ENCODE data around the gene MYO7B. TPM values are rescaled to one million over a fixed set of nuclear protein-coding genes. Genes with fewer than 3 reads are reported as not detected.

The MYO7B gene
- total and polyA plus RNA-seq, 8 donors, result 0.61 to 2.4 (median 1.00) TPM

DNA sequence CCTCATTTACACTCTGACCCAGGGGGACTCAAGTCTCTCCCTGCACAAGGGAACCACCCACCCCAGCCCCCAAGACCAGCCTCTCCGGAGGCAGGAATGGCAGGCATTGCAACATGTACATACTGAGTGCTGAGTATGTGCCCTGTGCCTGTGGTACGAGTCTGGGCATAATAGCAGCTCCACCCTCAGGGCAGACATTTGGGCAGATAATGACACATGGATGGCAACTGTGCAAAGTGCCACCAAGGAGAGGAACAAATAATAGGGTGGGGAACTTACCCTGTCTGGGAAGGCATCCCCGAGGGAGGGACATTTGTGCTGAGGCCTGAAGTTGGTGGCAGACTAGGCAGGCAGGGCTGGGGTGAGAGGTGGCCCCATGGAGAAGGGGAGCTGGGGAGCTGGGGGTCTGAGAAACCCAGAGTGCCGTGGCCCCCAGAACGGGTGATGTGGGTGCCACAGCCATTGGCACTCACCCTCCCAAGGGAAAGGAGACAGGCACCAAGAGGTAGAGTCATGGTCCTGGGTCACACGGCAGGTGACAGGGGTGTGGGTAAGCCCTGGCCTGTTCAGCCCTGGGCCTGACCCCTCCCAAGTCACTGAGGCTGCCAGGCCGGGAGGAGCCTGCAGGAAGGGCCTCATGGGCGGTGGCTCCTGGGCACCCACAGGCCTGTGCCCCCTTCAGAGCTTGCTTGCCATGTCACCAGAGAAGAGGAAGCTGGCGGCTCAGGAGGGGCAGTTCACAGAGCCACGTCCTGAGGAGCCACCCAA is 94.8 kb downstream of the MYO7B start:
- ATAC-seq (no peak), DNase-seq (peak in 1 of 4 donors; percentile 68)
- Histone ChIP-seq H3K27ac (no peak overlapping the region), H3K27me3 (no peaks in the 10 kb centered on the region), H3K4me1 (peaks cover 4 to 40% of the 10 kb centered on the region in 2 donors), H3K36me3 (no peaks in the 10 kb centered on the region), H3K4me3 (no peak overlapping the region), H3K9me3 (no peaks in the 10 kb centered on the region)
- TF ChIP-seq, protein P1, sequence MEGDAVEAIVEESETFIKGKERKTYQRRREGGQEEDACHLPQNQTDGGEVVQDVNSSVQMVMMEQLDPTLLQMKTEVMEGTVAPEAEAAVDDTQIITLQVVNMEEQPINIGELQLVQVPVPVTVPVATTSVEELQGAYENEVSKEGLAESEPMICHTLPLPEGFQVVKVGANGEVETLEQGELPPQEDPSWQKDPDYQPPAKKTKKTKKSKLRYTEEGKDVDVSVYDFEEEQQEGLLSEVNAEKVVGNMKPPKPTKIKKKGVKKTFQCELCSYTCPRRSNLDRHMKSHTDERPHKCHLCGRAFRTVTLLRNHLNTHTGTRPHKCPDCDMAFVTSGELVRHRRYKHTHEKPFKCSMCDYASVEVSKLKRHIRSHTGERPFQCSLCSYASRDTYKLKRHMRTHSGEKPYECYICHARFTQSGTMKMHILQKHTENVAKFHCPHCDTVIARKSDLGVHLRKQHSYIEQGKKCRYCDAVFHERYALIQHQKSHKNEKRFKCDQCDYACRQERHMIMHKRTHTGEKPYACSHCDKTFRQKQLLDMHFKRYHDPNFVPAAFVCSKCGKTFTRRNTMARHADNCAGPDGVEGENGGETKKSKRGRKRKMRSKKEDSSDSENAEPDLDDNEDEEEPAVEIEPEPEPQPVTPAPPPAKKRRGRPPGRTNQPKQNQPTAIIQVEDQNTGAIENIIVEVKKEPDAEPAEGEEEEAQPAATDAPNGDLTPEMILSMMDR (IDR thresholded peaks at IDR 0.05), result no peak
- intact Hi-C loops (cut with DNase I), result no loop called here

DNA sequence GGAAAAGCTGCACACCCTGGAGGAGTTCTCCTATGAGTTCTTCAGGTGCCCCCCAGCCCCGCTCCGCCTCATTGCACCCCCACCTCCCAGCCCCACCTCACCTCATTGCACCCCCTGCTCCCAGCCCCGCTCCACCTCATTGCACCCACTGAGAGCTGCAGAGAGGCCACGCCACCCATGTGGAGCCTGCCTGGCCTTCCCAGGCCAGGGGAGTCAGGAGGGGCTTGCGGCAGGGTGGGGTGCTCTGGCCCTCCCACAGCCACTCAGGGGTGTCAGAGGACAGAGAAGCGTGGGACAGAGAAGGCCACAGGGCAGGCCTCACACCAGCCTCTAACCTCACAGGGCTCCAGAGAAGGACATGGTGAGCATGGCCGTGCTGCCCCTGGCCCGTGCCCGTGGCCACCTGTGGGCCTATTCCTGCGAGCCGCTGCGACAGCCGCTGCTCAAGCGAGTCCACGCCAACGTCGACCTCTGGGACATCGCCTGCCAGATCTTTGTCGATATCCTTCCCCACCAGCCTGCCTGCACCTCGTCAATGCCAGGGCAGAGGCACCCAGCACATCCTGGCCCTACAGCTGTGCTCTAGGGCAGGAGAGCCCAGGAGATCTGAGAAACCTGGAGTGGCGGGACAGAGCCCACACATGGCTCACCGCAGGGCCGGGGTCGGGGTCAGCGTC is 95.5 kb downstream of the MYO7B start:
- H3K27ac ChIP-seq, result no peak overlapping the region
- no peak overlapping the region for H3K4me3 ChIP-seq
- peak in 1 of 4 donors; percentile 74 for DNase-seq
- no peak for ATAC-seq
- no peaks in the 10 kb centered on the region for H3K36me3 ChIP-seq
- H3K9me3 ChIP-seq, result no peaks in the 10 kb centered on the region
- H3K4me1 ChIP-seq, result peaks cover 4 to 44% of the 10 kb centered on the region in 2 donors
- no peaks in the 10 kb centered on the region for H3K27me3 ChIP-seq
- TF ChIP-seq, protein P1 (IDR thresholded peaks at IDR 0.05), result no peak
- intact Hi-C loops (cut with DNase I), result no loop called here

DNA sequence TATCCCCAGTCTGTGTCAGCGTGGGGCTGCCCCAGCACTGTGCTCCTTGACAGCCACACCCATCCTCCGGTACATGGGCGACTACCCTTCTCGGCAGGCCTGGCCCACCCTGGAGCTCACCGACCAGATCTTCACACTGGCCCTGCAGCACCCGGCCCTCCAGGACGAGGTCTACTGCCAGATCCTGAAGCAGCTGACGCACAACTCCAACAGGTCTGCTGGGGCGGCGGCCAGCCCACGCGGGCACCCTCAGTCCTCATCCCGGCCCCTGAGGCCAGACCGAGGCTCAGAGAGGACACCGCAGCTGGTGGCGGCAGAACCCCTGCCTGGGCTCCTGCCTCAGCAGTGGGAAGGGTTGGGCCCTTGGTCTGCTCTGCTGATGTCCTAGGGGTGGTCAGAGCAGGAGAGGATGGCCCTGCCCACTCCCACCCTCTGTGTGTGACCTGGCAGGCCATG is 96.1 kb downstream of the MYO7B start:
- Histone ChIP-seq H3K4me3 (no peak overlapping the region), H3K27ac (no peak overlapping the region), H3K4me1 (peaks cover 4 to 49% of the 10 kb centered on the region in 2 donors), H3K36me3 (no peaks in the 10 kb centered on the region), H3K27me3 (no peaks in the 10 kb centered on the region), H3K9me3 (no peaks in the 10 kb centered on the region)
- ATAC-seq, result no peak
- TF ChIP-seq, protein P1 (IDR thresholded peaks at IDR 0.05), result no peak
- DNase-seq, result peak in 1 of 4 donors; percentile 76
- intact Hi-C loops (cut with DNase I), result no loop called here

DNA sequence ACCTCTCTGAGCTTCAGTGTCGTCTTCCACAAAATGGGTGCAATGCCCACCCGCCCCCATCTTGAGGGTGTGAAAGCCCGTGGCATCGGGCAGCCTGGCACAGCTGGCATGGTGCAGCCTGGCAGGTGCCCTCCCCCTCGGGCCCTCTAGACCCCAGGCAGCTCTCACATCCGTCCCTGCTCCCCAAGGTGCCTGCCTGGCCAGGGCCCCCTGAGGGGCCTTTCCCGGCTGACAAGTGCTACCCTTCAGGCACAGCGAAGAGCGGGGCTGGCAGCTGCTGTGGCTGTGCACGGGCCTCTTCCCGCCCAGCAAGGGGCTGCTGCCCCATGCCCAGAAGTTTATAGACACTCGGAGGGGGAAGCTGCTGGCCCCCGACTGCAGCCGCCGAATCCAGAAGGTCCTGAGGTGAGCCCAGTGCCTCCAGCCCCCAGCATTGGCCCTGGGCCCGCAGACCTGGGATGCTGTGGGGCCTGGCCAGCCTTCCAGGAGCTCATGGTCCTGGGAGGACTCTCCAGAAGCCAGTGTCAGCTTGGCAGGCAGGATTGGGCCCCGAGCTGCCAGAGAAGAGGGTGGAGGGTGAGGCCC is 96.6 kb downstream of the MYO7B start:
- no peaks in the 10 kb centered on the region for H3K9me3 ChIP-seq
- no peaks in the 10 kb centered on the region for H3K36me3 ChIP-seq
- no peak overlapping the region for H3K27ac ChIP-seq
- DNase-seq (peak in 1 of 4 donors; percentile 71), ATAC-seq (no peak)
- intact Hi-C loops (cut with DNase I), result no loop called here
- TF ChIP-seq, protein P1 (IDR thresholded peaks at IDR 0.05), result no peak
- no peak overlapping the region for H3K4me3 ChIP-seq
- H3K27me3 ChIP-seq, result no peaks in the 10 kb centered on the region
- H3K4me1 ChIP-seq, result peaks cover 7 to 54% of the 10 kb centered on the region in 2 donors
